Loucy (cell line): ENCODE measurements around the gene PCSK4.

Source experiments
- H2AFZ ChIP-seq: fragments of 200-600 bp; sonication (generic); 2 replicates; pipeline ENCODE4 v1.6.0; 2016; ENCODE audit warnings: antibody characterized with exemption, mild to moderate bottlenecking, low read length, moderate library complexity
- H3F3A ChIP-seq: fragments of 200-600 bp; 2 replicates; pipeline ENCODE4 v1.6.0; 2016; ENCODE audit warnings: antibody characterized with exemption, low read depth, mild to moderate bottlenecking
- H3K27me3 ChIP-seq: fragments of 200-600 bp; sonication (generic); 2 replicates; pipeline ENCODE4 v1.6.1; 2014; ENCODE audit warnings: low read length, mild to moderate bottlenecking; ENCODE audit not compliant: insufficient read depth, poor library complexity, severe bottlenecking
- H3K36me3 ChIP-seq: fragments of 200-600 bp; sonication (generic); 2 replicates; pipeline ENCODE4 v1.6.1; 2016; ENCODE audit warnings: low read length; ENCODE audit not compliant: insufficient read depth
- H3K4me1 ChIP-seq: fragments of 200-600 bp; sonication (generic); 2 replicates; pipeline ENCODE4 v1.5.1; 2014; ENCODE audit warnings: low read length, mild to moderate bottlenecking; ENCODE audit not compliant: insufficient read depth, poor library complexity, severe bottlenecking
- H3K4me2 ChIP-seq: fragments of 200-600 bp; sonication (generic); 2 replicates; pipeline ENCODE4 v1.6.0; 2014; ENCODE audit warnings: antibody characterized with exemption, low read length, low read depth, mild to moderate bottlenecking; ENCODE audit not compliant: poor library complexity, severe bottlenecking
- H3K4me3 ChIP-seq: fragments of 200-600 bp; sonication (generic); 2 replicates; pipeline ENCODE4 v1.5.1; 2014; ENCODE audit warnings: low read length, mild to moderate bottlenecking, mixed read lengths; ENCODE audit not compliant: poor library complexity, severe bottlenecking
- H3K79me2 ChIP-seq: fragments of 200-600 bp; sonication (generic); 2 replicates; pipeline ENCODE4 v1.6.1; 2014; ENCODE audit warnings: low read length; ENCODE audit not compliant: insufficient read depth
- H3K9ac ChIP-seq: fragments of 200-600 bp; sonication (generic); 2 replicates; pipeline ENCODE4 v1.6.0; 2014; ENCODE audit warnings: mild to moderate bottlenecking, low read depth, low read length, moderate library complexity; ENCODE audit not compliant: poor library complexity, severe bottlenecking
- H3K9me2 ChIP-seq: fragments of 200-600 bp; sonication (generic); replicated peaks from 2 replicates; pipeline ENCODE4 v1.6.1; 2016; ENCODE audit warnings: low read depth, low read length, mixed read lengths
- H3K9me3 ChIP-seq: fragments of 200-600 bp; sonication (generic); 2 replicates; pipeline ENCODE4 v1.6.1; 2014; ENCODE audit warnings: mild to moderate bottlenecking, antibody characterized with exemption, low read length, low read depth; ENCODE audit not compliant: insufficient read depth
- H4K20me1 ChIP-seq: fragments of 200-600 bp; sonication (generic); 2 replicates; pipeline ENCODE4 v1.6.0; 2014; ENCODE audit warnings: antibody characterized with exemption, low read length, mild to moderate bottlenecking; ENCODE audit not compliant: insufficient read depth, poor library complexity, severe bottlenecking
- EZH2phosphoT487 ChIP-seq: fragments of 200-600 bp; IDR thresholded peaks from 2 replicates; pipeline ENCODE4 v1.6.1; 2018; ENCODE audit warnings: antibody characterized with exemption, mild to moderate bottlenecking, moderate library complexity, borderline replicate concordance
- TF ChIP-seq, protein P1 (sequence below): fragments of 200-600 bp; sonication (generic); conservative IDR thresholded peaks from 2 replicates; pipeline ENCODE4 v1.5.1; 2014; ENCODE audit warnings: mild to moderate bottlenecking, antibody characterized with exemption, low read length

Gene PCSK4

DNA sequence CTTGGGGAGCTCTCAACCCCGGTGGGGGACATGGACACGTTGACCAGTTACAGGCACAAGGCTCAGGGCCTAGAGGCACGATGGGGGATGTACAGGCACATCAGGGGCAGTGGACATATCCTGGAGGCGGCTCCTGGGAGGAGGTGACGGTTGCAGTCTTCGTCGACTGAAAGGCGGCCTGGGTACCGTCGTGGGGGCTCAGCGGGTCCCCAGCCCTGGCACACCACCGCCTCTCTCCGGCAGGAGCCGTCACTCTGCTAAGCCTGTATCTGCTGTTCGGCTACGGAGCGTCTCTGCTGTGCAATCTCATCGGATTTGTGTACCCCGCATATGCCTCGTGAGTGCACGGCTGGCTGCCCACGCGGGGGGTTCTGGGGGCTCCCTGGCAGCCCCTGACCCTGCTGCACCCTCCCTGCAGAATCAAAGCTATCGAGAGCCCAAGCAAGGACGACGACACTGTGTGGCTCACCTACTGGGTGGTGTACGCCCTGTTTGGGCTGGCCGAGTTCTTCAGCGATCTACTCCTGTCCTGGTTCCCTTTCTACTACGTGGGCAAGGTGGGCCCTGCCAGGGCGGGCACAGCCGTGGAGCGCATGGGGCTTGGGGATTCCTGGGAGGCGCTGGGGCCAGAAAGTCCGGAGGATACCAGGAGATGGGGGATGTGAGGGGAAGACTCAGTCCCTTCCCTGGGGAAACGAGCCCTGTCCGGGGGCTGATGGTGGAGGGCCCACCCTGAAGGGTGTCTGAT is 5.1 kb upstream of the PCSK4 start:
- no peaks in the 10 kb centered on the region for H4K20me1 ChIP-seq
- no peaks in the 10 kb centered on the region for H3K27me3 ChIP-seq
- H3K4me2 ChIP-seq, result no peak overlapping the region
- H2AFZ ChIP-seq, result no peak overlapping the region
- H3K4me1 ChIP-seq, result no peaks in the 10 kb centered on the region
- no peaks in the 10 kb centered on the region for H3K36me3 ChIP-seq
- no peak overlapping the region for H3K4me3 ChIP-seq
- no peaks in the 10 kb centered on the region for H3F3A ChIP-seq
- no peaks in the 10 kb centered on the region for H3K9me3 ChIP-seq
- H3K9me2 ChIP-seq, result no peaks in the 10 kb centered on the region
- H3K9ac ChIP-seq, result no peak overlapping the region
- TF ChIP-seq, protein P1, sequence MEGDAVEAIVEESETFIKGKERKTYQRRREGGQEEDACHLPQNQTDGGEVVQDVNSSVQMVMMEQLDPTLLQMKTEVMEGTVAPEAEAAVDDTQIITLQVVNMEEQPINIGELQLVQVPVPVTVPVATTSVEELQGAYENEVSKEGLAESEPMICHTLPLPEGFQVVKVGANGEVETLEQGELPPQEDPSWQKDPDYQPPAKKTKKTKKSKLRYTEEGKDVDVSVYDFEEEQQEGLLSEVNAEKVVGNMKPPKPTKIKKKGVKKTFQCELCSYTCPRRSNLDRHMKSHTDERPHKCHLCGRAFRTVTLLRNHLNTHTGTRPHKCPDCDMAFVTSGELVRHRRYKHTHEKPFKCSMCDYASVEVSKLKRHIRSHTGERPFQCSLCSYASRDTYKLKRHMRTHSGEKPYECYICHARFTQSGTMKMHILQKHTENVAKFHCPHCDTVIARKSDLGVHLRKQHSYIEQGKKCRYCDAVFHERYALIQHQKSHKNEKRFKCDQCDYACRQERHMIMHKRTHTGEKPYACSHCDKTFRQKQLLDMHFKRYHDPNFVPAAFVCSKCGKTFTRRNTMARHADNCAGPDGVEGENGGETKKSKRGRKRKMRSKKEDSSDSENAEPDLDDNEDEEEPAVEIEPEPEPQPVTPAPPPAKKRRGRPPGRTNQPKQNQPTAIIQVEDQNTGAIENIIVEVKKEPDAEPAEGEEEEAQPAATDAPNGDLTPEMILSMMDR, result no peak
- TF ChIP-seq EZH2phosphoT487, result no peak
- H3K79me2 ChIP-seq, result no peaks in the 10 kb centered on the region

- Histone ChIP-seq H3K9me2 (no peaks in the 10 kb centered on the region), H3K9me3 (no peaks in the 10 kb centered on the region), H3K9ac (no peak overlapping the region), H3F3A (no peaks in the 10 kb centered on the region), H3K4me3 (no peak overlapping the region), H3K4me1 (peaks cover 3% of the 10 kb centered on the region), H3K27me3 (no peaks in the 10 kb centered on the region), H3K4me2 (no peak overlapping the region), H3K36me3 (no peaks in the 10 kb centered on the region), H2AFZ (no peak overlapping the region), H4K20me1 (no peaks in the 10 kb centered on the region), H3K79me2 (no peaks in the 10 kb centered on the region)
- TF ChIP-seq EZH2phosphoT487, result no peak
- TF ChIP-seq, protein P1, result no peak
Measured at GRCh38 chr19:1494115-1494815, 4.1 kb upstream of the PCSK4 start.

GRCh38 chr19:1492474-1493006 is 2.4 kb upstream of the PCSK4 start:
- no peaks in the 10 kb centered on the region for H3K9me3 ChIP-seq
- no peaks in the 10 kb centered on the region for H3K27me3 ChIP-seq
- H3K4me1 ChIP-seq, result peaks cover 3% of the 10 kb centered on the region
- H3K79me2 ChIP-seq, result no peaks in the 10 kb centered on the region
- no peaks in the 10 kb centered on the region for H3F3A ChIP-seq
- no peak overlapping the region for H3K4me2 ChIP-seq
- no peaks in the 10 kb centered on the region for H3K36me3 ChIP-seq
- H3K9me2 ChIP-seq, result no peaks in the 10 kb centered on the region
- H4K20me1 ChIP-seq, result no peaks in the 10 kb centered on the region
- no peak for TF ChIP-seq EZH2phosphoT487
- TF ChIP-seq, protein P1, result no peak
- no peak overlapping the region for H3K9ac ChIP-seq
- H2AFZ ChIP-seq, result no peak overlapping the region
- H3K4me3 ChIP-seq, result no peak overlapping the region
